A673 (cell line): ENCODE measurements around the gene PTPN1.

Experiments
- CTCF ChIP-seq: fragments of 300-800, 200-600 bp; sonication (generic); conservative IDR thresholded peaks from 2 replicates; pipeline ENCODE4 v1.5.1; 2017; ENCODE audit warnings: low read depth, mild to moderate bottlenecking, antibody characterized with exemption, low read length, moderate library complexity, mixed read lengths
- EZH2 ChIP-seq: fragments of 200-600 bp; sonication (generic); IDR thresholded peaks from 2 replicates; pipeline ENCODE4 v1.6.1; 2017; ENCODE audit warnings: borderline replicate concordance, low read depth, mild to moderate bottlenecking, mixed read lengths, antibody characterized with exemption, low read length; ENCODE audit not compliant: poor library complexity, severe bottlenecking

GRCh38 chr20:50601511-50602431 lies 91.6 kb downstream of the PTPN1 start:
- no peak for TF ChIP-seq CTCF
- TF ChIP-seq EZH2 = no peak
